Measurements from ENCODE around the gene NOTCH3. TPM values are rescaled to one million over a fixed set of nuclear protein-coding genes. Genes with fewer than 3 reads are reported as not detected.

The NOTCH3 gene
- total and polyA plus RNA-seq, 2 of the 8 experiments (the other 6 are each of a cell fraction or from before 2014, with no cell fraction given): 37.5 to 107 TPM

- CTCF ChIA-PET (ENCODE audit: partially characterized antibody): interaction anchor here (1.3 to 1.6 kb wide), 2 partner anchors 14 to 29 kb away, joined by 4 read pairs; no protein-coding TSS in a partner anchor
- H4K8ac ChIP-seq (ENCODE audit: extremely low read depth, insufficient read depth, low read length): no peak overlapping the region; the same call in 1 of the 2 replicates
- no peak overlapping the region for H2BK15ac ChIP-seq (ENCODE audit: low read length)
- WGBS, 2 experiments (ENCODE audit: extremely low coverage in 1 of 2, insufficient coverage in 1 of 2, insufficient read length in 1 of 2, insufficient replicate concordance in 2 of 2, low coverage in 1 of 2, low lambda C conversion rate in 2 of 2, missing lambda C conversion rate in 1 of 2): 76% methylated on average over 13 of the region's 13 CpGs; no CpG with 5 or more reads in 1 of the 2 experiments
- H3K18ac ChIP-seq (ENCODE audit: extremely low read depth, low read length): no peak overlapping the region
- H3K79me1 ChIP-seq (ENCODE audit: low read depth, low read length): no peaks in the 10 kb centered on the region
- H2BK120ac ChIP-seq (replicated peaks; ENCODE audit: low read depth, low read length): no peak overlapping the region
- POLR2A ChIA-PET (ENCODE audit: partially characterized antibody): interaction anchor here (1.6 to 7.9 kb wide), 3 partner anchors 8 to 35 kb away, joined by 4 to 67 read pairs (median 52); partner anchors contain the start of gene SYDE1
- no peak overlapping the region for H3K4me2 ChIP-seq (ENCODE audit: insufficient read depth in 1 of 2, low read depth in 2 of 2, low read length in 2 of 2)
- no peak overlapping the region for H2BK12ac ChIP-seq (ENCODE audit: low read depth, low read length)
- H3K27ac ChIP-seq (ENCODE audit: low read depth, low read length): no peak overlapping the region
- H2BK20ac ChIP-seq (ENCODE audit: low read length): no peak overlapping the region
- TF ChIP-seq POLR2A (IDR thresholded peaks at IDR 0.05; ENCODE audit: control extremely low read depth in 1 of 2, low read depth in 2 of 2, low read length in 2 of 2) (no peak), POLR2AphosphoS5 (IDR thresholded peaks at IDR 0.05; ENCODE audit: low read depth, low read length) (peak; percentile 62)
- H3K23ac ChIP-seq (ENCODE audit: insufficient read length): no peak overlapping the region
- H3K27me3 ChIP-seq (replicated peaks in 1 of 4; ENCODE audit: control insufficient read depth in 3 of 4, extremely low read depth in 1 of 4, insufficient read depth in 3 of 4, low read length in 3 of 4): no peaks in the 10 kb centered on the region
- H3K23me2 ChIP-seq (ENCODE audit: low read depth, low read length): no peaks in the 10 kb centered on the region
- H2BK5ac ChIP-seq (ENCODE audit: low read depth, low read length): no peak overlapping the region
- no peak overlapping the region for H4K5ac ChIP-seq (ENCODE audit: insufficient read length, low read depth, low read length)
- no peak overlapping the region for H3K56ac ChIP-seq (replicated peaks; ENCODE audit: insufficient read length, low read depth, low read length)
- no peak overlapping the region for H3K14ac ChIP-seq (ENCODE audit: insufficient read length)
- FAIRE-seq: no peak
- no peak overlapping the region for H2AFZ ChIP-seq (ENCODE audit: low read length)
- H3K4me3 ChIP-seq (ENCODE audit: extremely low read depth in 1 of 4, insufficient read depth in 2 of 4, low read depth in 3 of 4, low read length in 4 of 4): no peak overlapping the region
- H4K20me1 ChIP-seq (replicated peaks in 1 of 2; ENCODE audit: control insufficient read depth in 1 of 2, insufficient read depth in 2 of 2, low read length in 2 of 2): peaks cover 2 to 9% of the 10 kb centered on the region in 2 experiments
- no peak overlapping the region for H2AK5ac ChIP-seq (ENCODE audit: low read depth, low read length)
- peaks cover 33 to 85% (median 67%) of the 10 kb centered on the region in 4 experiments for H3K36me3 ChIP-seq (ENCODE audit: control insufficient read depth in 2 of 4, insufficient read depth in 4 of 4, low read length in 3 of 4)
- H3K9me3 ChIP-seq (ENCODE audit: insufficient read depth in 2 of 2, low read depth in 1 of 2, low read length in 1 of 2): peaks cover 4 to 7% of the 10 kb centered on the region in 2 experiments; a peak in 1 of 4 replicates
- H3K9ac ChIP-seq (replicated peaks in 1 of 4; ENCODE audit: extremely low read depth in 1 of 4, low read depth in 3 of 4, low read length in 3 of 4): no peak overlapping the region
- no peak for DNase-seq (ENCODE audit: low read depth in 1 of 2, low spot score in 2 of 2)
- no peaks in the 10 kb centered on the region for H3K4me1 ChIP-seq (replicated peaks in 1 of 4; ENCODE audit: control insufficient read depth in 3 of 4, insufficient read depth in 4 of 4, low read length in 3 of 4)
- H4K91ac ChIP-seq (replicated peaks; ENCODE audit: insufficient read length, low read length): no peak overlapping the region
- H3K4ac ChIP-seq (replicated peaks; ENCODE audit: insufficient read length, low read depth, low read length): no peak overlapping the region
- H3K79me2 ChIP-seq (ENCODE audit: control insufficient read depth in 1 of 2, insufficient read depth in 2 of 2, low read length in 2 of 2): no peaks in the 10 kb centered on the region
Observed at GRCh38 chr19:15115080-15115479, 85.7 kb downstream of the NOTCH3 start.

All from H1 (cell line).